NB4 (cell line): ENCODE measurements around the gene TJP1.

Experiments used
- MYC ChIP-seq: IDR thresholded peaks from 2 replicates; pipeline ENCODE4 v1.6.1; 2011; ENCODE audit warnings: low read depth, low read length
- POLR2A ChIP-seq: IDR thresholded peaks from 2 replicates; pipeline ENCODE4 v1.6.1; 2011; ENCODE audit warnings: mild to moderate bottlenecking; ENCODE audit not compliant: insufficient read length; ENCODE audit errors: extremely low read depth
- TF ChIP-seq, protein P1 (sequence below): IDR thresholded peaks from one replicate; pipeline ENCODE4 v1.5.1; 2012; ENCODE audit warnings: low read depth, low read length
- TF ChIP-seq, protein P2 (sequence below): IDR thresholded peaks from 2 replicates; pipeline ENCODE4 v1.6.1; 2011; ENCODE audit warnings: low read depth, low read length

DNA sequence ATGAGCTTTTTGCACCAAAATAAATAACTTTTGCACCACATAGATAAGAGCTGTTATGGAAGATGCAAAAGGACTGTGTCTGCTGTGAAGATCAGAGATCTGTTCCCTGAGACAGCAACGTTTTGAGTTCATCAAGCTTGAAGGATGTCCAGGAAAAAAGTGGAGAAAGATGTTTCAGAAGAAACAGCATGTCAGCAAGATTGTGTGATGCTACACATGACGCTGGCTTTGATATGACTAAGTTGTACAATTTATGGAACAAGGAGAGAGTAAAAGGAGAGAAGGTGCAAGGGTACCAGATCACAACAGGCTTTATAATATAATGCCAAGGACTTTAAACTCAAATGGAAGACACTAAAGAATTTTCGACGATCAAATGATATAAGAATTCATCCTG lies 16.6 kb downstream of the TJP1 start:
- TF ChIP-seq, protein P1, sequence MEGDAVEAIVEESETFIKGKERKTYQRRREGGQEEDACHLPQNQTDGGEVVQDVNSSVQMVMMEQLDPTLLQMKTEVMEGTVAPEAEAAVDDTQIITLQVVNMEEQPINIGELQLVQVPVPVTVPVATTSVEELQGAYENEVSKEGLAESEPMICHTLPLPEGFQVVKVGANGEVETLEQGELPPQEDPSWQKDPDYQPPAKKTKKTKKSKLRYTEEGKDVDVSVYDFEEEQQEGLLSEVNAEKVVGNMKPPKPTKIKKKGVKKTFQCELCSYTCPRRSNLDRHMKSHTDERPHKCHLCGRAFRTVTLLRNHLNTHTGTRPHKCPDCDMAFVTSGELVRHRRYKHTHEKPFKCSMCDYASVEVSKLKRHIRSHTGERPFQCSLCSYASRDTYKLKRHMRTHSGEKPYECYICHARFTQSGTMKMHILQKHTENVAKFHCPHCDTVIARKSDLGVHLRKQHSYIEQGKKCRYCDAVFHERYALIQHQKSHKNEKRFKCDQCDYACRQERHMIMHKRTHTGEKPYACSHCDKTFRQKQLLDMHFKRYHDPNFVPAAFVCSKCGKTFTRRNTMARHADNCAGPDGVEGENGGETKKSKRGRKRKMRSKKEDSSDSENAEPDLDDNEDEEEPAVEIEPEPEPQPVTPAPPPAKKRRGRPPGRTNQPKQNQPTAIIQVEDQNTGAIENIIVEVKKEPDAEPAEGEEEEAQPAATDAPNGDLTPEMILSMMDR, result no peak
- TF ChIP-seq POLR2A (no peak), MYC (no peak)
- TF ChIP-seq, protein P2, sequence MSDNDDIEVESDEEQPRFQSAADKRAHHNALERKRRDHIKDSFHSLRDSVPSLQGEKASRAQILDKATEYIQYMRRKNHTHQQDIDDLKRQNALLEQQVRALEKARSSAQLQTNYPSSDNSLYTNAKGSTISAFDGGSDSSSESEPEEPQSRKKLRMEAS, result no peak
